ENCODE measurements around the gene SUCLG2. TPM values are rescaled to one million over a fixed set of nuclear protein-coding genes. Genes with fewer than 3 reads are reported as not detected.
A peak's percentile ranks its signal among the peaks of the same experiment; 100 is the strongest.

The SUCLG2 gene
- polyA plus RNA-seq, 2 of the 4 experiments (the other 2 are of a cell fraction) = 39.8 to 61.3 TPM

DNA sequence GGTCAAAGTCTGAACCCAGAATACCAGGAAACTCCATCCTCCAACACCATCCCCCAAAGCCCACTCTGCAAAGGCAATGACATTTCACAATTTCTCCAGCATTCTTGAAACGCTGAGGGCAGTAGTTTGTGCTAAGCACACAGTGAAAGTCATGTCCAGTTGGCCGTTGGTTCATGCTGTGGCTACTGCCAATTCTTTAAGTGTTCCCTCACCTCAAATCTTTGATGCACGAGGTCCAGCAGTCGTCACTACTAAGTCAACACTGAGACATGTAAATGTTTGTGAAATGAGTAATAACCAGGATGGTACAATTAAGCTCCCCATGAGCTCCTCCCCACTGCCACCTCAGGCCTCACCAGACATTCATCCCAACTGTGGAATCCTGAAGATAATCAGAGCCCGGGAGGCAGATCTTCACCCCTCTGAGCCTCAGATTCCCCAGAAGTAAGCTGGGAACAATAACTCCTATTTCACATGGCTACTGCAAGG lies 7.0 kb downstream of the SUCLG2 start (continued):
- TF ChIP-seq CHD4 (IDR thresholded peaks at IDR 0.05; ENCODE audit: borderline replicate concordance) = no peak
- no peak for TF ChIP-seq ZNF302 (CRISPR knock-in tag; IDR thresholded peaks at IDR 0.05)
- TF ChIP-seq RCOR1 (IDR thresholded peaks at IDR 0.05; ENCODE audit: low read depth, low read length) = no peak
- TF ChIP-seq FOSL2 (IDR thresholded peaks at IDR 0.05) = peak; percentile 91
- peak; percentile 94 for TF ChIP-seq FOSL2 (CRISPR knock-in tag; IDR thresholded peaks at IDR 0.05)
- no peak for TF ChIP-seq TP53 (CRISPR knock-in tag; IDR thresholded peaks at IDR 0.05)

DNA sequence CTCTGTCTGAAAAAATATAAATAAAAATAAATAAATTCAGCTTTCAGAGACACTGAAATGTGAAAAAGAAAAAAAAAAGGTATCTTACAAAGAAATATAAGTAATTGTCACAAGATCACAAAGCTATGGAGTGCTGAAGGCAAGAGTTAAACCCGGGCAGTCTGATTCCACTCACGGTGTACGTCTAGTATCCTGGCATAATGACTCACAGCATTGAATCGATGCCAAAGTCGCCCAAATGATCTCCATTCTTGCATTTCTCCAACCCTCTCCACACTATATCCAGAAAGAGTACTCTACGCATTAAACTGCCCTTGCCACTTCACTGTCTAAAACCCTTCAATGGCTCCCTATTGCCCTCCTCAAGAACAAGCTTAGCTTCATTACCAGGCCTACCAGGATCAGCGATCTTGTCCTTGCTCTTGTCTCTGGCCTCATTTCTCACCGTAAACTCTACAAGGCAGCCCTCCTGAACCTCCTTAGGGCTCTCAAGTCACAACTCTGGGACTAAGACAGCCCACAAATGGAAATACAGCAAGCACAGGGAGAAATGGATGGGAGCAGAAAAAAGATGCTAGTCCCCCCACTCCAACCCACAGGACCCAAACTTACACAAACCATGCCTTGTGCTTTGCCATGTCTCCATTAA lies 7.7 kb downstream of the SUCLG2 start:
- H3K4me2 ChIP-seq = peak overlapping the region; percentile 89
- TF ChIP-seq, protein P1, sequence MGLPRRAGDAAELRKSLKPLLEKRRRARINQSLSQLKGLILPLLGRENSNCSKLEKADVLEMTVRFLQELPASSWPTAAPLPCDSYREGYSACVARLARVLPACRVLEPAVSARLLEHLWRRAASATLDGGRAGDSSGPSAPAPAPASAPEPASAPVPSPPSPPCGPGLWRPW (IDR thresholded peaks at IDR 0.05) = no peak
- TF ChIP-seq, protein P2, sequence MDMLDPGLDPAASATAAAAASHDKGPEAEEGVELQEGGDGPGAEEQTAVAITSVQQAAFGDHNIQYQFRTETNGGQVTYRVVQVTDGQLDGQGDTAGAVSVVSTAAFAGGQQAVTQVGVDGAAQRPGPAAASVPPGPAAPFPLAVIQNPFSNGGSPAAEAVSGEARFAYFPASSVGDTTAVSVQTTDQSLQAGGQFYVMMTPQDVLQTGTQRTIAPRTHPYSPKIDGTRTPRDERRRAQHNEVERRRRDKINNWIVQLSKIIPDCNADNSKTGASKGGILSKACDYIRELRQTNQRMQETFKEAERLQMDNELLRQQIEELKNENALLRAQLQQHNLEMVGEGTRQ (IDR thresholded peaks at IDR 0.05) = no peak
- TF ChIP-seq FOSB (CRISPR knock-in tag; IDR thresholded peaks at IDR 0.05) (0 out of 2 replicates have a peak, but pooled peaks have one; percentile 27), CHD4 (IDR thresholded peaks at IDR 0.05; ENCODE audit: borderline replicate concordance) (no peak), FOSL2 (IDR thresholded peaks at IDR 0.05) (peak; percentile 39; the same call in 1 of the 2 replicates), FOSL2 (CRISPR knock-in tag; IDR thresholded peaks at IDR 0.05) (peak; percentile 67), CHD2 (IDR thresholded peaks at IDR 0.05; ENCODE audit: low read length, partially characterized antibody) (no peak)
- WGBS (ENCODE audit: missing lambda C conversion rate) = 2% methylated on average over 8 of the region's 8 CpGs
- ChIA-PET POLR2A (interaction anchor here (3.1 kb wide), 1 partner anchor 11 kb away, joined by 11 read pairs; no protein-coding TSS in a partner anchor), CTCF (interaction anchor here (1.5 kb wide), 1 partner anchor 42 kb away, joined by 4 read pairs; no protein-coding TSS in a partner anchor)
- no peak for FAIRE-seq
- no peaks in the 10 kb centered on the region for H3K9me3 ChIP-seq
- peak overlapping the region; percentile 99 to 100 for H3K27ac ChIP-seq
- ATAC-seq = peak; percentile 59 to 68
- DNase-seq (ENCODE audit: low read depth in 1 of 2, low spot score in 1 of 2) = peak; percentile 40 to 79
- H3K4me3 ChIP-seq = peak overlapping the region; percentile 27; the same call in 1 of the 3 replicates
- H3K4me1 ChIP-seq = peaks cover 71% of the 10 kb centered on the region

DNA sequence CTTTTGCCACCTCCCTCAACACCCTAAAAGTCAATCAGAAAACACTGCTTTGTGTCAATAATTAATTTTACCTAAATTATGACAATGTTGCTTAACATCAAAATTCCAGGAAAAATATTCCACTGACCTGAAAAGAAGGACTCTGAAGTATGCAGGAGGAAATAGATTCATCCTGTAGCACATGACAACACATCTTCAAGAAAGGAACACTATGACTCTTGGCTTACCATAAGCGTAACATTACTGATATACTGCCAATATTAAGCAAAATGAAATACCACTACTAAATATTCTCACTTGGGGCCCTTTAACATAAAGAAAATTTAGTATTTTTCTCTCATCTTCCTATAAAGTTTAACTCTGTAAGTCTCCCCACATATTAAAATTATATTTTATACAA lies 9.6 kb downstream of the SUCLG2 start:
- DNase-seq (ENCODE audit: low read depth in 1 of 2, low spot score in 1 of 2) (no peak), FAIRE-seq (no peak), ATAC-seq (no peak)
- H3K27ac ChIP-seq = peak overlapping the region; percentile 99 to 100
- no peak for TF ChIP-seq KDM5A (IDR thresholded peaks at IDR 0.05)
- TF ChIP-seq, protein P3, sequence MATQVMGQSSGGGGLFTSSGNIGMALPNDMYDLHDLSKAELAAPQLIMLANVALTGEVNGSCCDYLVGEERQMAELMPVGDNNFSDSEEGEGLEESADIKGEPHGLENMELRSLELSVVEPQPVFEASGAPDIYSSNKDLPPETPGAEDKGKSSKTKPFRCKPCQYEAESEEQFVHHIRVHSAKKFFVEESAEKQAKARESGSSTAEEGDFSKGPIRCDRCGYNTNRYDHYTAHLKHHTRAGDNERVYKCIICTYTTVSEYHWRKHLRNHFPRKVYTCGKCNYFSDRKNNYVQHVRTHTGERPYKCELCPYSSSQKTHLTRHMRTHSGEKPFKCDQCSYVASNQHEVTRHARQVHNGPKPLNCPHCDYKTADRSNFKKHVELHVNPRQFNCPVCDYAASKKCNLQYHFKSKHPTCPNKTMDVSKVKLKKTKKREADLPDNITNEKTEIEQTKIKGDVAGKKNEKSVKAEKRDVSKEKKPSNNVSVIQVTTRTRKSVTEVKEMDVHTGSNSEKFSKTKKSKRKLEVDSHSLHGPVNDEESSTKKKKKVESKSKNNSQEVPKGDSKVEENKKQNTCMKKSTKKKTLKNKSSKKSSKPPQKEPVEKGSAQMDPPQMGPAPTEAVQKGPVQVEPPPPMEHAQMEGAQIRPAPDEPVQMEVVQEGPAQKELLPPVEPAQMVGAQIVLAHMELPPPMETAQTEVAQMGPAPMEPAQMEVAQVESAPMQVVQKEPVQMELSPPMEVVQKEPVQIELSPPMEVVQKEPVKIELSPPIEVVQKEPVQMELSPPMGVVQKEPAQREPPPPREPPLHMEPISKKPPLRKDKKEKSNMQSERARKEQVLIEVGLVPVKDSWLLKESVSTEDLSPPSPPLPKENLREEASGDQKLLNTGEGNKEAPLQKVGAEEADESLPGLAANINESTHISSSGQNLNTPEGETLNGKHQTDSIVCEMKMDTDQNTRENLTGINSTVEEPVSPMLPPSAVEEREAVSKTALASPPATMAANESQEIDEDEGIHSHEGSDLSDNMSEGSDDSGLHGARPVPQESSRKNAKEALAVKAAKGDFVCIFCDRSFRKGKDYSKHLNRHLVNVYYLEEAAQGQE (IDR thresholded peaks at IDR 0.05) = no peak
- TF ChIP-seq, protein P4, sequence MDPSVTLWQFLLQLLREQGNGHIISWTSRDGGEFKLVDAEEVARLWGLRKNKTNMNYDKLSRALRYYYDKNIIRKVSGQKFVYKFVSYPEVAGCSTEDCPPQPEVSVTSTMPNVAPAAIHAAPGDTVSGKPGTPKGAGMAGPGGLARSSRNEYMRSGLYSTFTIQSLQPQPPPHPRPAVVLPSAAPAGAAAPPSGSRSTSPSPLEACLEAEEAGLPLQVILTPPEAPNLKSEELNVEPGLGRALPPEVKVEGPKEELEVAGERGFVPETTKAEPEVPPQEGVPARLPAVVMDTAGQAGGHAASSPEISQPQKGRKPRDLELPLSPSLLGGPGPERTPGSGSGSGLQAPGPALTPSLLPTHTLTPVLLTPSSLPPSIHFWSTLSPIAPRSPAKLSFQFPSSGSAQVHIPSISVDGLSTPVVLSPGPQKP (IDR thresholded peaks at IDR 0.05; ENCODE audit: low read depth, low read length) = no peak
- TF ChIP-seq SREBF2 (IDR thresholded peaks at IDR 0.05) = no peak
- TF ChIP-seq, protein P5, sequence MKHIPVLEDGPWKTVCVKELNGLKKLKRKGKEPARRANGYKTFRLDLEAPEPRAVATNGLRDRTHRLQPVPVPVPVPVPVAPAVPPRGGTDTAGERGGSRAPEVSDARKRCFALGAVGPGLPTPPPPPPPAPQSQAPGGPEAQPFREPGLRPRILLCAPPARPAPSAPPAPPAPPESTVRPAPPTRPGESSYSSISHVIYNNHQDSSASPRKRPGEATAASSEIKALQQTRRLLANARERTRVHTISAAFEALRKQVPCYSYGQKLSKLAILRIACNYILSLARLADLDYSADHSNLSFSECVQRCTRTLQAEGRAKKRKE (CRISPR knock-in tag; IDR thresholded peaks at IDR 0.05; ENCODE audit: low read depth) = no peak
- TF ChIP-seq POLR2A (IDR thresholded peaks at IDR 0.05; ENCODE audit: low read length) = no peak
- no peak for TF ChIP-seq RCOR1 (IDR thresholded peaks at IDR 0.05; ENCODE audit: low read depth, low read length)
- TF ChIP-seq RARB (CRISPR knock-in tag; IDR thresholded peaks at IDR 0.05) = no peak
- TF ChIP-seq SMC3 (IDR thresholded peaks at IDR 0.05) = no peak
- no peak for TF ChIP-seq NFE2L2 (conservative IDR thresholded peaks at IDR 0.05; ENCODE audit: low read length)
- no peak for TF ChIP-seq MAFK (IDR thresholded peaks at IDR 0.05; ENCODE audit: partially characterized antibody)
- TF ChIP-seq ZSCAN20 (CRISPR knock-in tag; IDR thresholded peaks at IDR 0.05) = no peak
- no peak for TF ChIP-seq TFCP2L1 (CRISPR knock-in tag; IDR thresholded peaks at IDR 0.05)
- no peak for TF ChIP-seq ESRRA (IDR thresholded peaks at IDR 0.05; ENCODE audit: borderline replicate concordance, low read length)
- TF ChIP-seq KDM1A (IDR thresholded peaks at IDR 0.05; ENCODE audit: low read depth) = no peak
- TF ChIP-seq RFX5 (IDR thresholded peaks at IDR 0.05) = no peak
- TF ChIP-seq, protein P6, sequence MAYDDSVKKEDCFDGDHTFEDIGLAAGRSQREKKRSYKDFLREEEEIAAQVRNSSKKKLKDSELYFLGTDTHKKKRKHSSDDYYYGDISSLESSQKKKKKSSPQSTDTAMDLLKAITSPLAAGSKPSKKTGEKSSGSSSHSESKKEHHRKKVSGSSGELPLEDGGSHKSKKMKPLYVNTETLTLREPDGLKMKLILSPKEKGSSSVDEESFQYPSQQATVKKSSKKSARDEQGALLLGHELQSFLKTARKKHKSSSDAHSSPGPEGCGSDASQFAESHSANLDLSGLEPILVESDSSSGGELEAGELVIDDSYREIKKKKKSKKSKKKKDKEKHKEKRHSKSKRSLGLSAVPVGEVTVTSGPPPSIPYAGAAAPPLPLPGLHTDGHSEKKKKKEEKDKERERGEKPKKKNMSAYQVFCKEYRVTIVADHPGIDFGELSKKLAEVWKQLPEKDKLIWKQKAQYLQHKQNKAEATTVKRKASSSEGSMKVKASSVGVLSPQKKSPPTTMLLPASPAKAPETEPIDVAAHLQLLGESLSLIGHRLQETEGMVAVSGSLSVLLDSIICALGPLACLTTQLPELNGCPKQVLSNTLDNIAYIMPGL (CRISPR knock-in tag; IDR thresholded peaks at IDR 0.05; ENCODE audit: borderline replicate concordance) = no peak
- ChIA-PET CTCF (no interaction called here), POLR2A (no interaction called here)
- H3K4me2 ChIP-seq = peak overlapping the region; percentile 16; the same call in 1 of the 3 replicates
- H3K4me3 ChIP-seq = no peak overlapping the region
- no peaks in the 10 kb centered on the region for H3K9me3 ChIP-seq
- peaks cover 69% of the 10 kb centered on the region for H3K4me1 ChIP-seq
- WGBS (ENCODE audit: missing lambda C conversion rate) = 100% methylated on average over 1 of the region's 1 CpG
